Left ventricle myocardium inferior (tissue), 1 donor: Measurements from ENCODE around the gene CELF2. TPM values are rescaled to one million over a fixed set of nuclear protein-coding genes. Genes with fewer than 3 reads are reported as not detected.

Experiments
- DNase-seq: peaks from one replicate; pipeline ENCODE4 v3.0.0-alpha.2; 2020
- H3K27ac ChIP-seq: fragments of 200-600 bp; replicated peaks from 2 replicates; pipeline ENCODE4 v1.8.0; 2021
- H3K27me3 ChIP-seq: fragments of 200-600 bp; 2 replicates; pipeline ENCODE4 v1.8.0; 2021; ENCODE audit warnings: low read depth
- H3K36me3 ChIP-seq: fragments of 200-600 bp; 2 replicates; pipeline ENCODE4 v1.8.0; 2021
- H3K4me1 ChIP-seq: fragments of 200-600 bp; 2 replicates; pipeline ENCODE4 v1.8.0; 2021
- H3K4me3 ChIP-seq: fragments of 200-600 bp; 2 replicates; pipeline ENCODE4 v1.8.0; 2021; ENCODE audit warnings: mild to moderate bottlenecking, moderate library complexity
- H3K9me3 ChIP-seq: fragments of 200-600 bp; replicated peaks from 2 replicates; pipeline ENCODE4 v1.8.0; 2021
- CTCF ChIP-seq: fragments of 200-600 bp; IDR thresholded peaks from 2 replicates; pipeline ENCODE4 v1.8.0; 2021; ENCODE audit warnings: antibody characterized with exemption, mild to moderate bottlenecking, borderline replicate concordance
- intact Hi-C: fragments of 100-400 bp; cut with micrococcal nuclease; formaldehyde crosslinking; loops from one replicate; pipeline ENCODE4 v1.11.0; 2022
- total RNA-seq: library from RNA; stranded (reverse); fragmentation: NEBNext Ultra II Directional; extraction: Animal tissue kit (Norgen Biotek cat#: 25700); gene quantifications from one replicate; pipeline ENCODE4 v1.2.1, GENCODE V29; 2021
- donor health status: DM: no; HTN: yes; CAD: no; lungs with severe emphysema.

The CELF2 gene
- total RNA-seq, 1 donor from 2014 or later = 74.9 TPM

- H3K27me3 ChIP-seq = no peaks in the 10 kb centered on the region
- H3K4me3 ChIP-seq = no peak overlapping the region
- peaks cover 44% of the 10 kb centered on the region for H3K36me3 ChIP-seq
- no peak for DNase-seq
- no peak overlapping the region for H3K27ac ChIP-seq
- H3K9me3 ChIP-seq = no peaks in the 10 kb centered on the region
- no peak for TF ChIP-seq CTCF
- intact Hi-C loops = no loop called here
- peaks cover 40% of the 10 kb centered on the region for H3K4me1 ChIP-seq
These were observed 309.4 kb downstream of the CELF2 start for GRCh38 chr10:11326913-11327616.

- Histone ChIP-seq H3K27me3 (no peaks in the 10 kb centered on the region), H3K27ac (peak overlapping the region; percentile 78), H3K9me3 (no peaks in the 10 kb centered on the region), H3K36me3 (peaks cover 39% of the 10 kb centered on the region), H3K4me1 (peaks cover 46% of the 10 kb centered on the region), H3K4me3 (peak overlapping the region; percentile 8)
- intact Hi-C loops = no loop called here
- peak; percentile 37 for DNase-seq
- no peak for TF ChIP-seq CTCF
These were observed 310.8 kb downstream of the CELF2 start for GRCh38 chr10:11328264-11329061.

- Histone ChIP-seq H3K4me3 (peak overlapping the region; percentile 8), H3K27me3 (no peaks in the 10 kb centered on the region), H3K27ac (peak overlapping the region; percentile 78), H3K4me1 (peaks cover 46% of the 10 kb centered on the region), H3K36me3 (peaks cover 35% of the 10 kb centered on the region), H3K9me3 (no peaks in the 10 kb centered on the region)
- no peak for TF ChIP-seq CTCF
- DNase-seq = no peak
- intact Hi-C loops = no loop called here
These were observed 311.5 kb downstream of the CELF2 start for GRCh38 chr10:11329062-11329673.

GRCh38 chr10:11330383-11331045 is 312.8 kb downstream of the CELF2 start:
- Histone ChIP-seq H3K27ac (peak overlapping the region; percentile 78), H3K36me3 (peaks cover 27% of the 10 kb centered on the region), H3K27me3 (no peaks in the 10 kb centered on the region), H3K4me1 (peaks cover 58% of the 10 kb centered on the region), H3K9me3 (no peaks in the 10 kb centered on the region), H3K4me3 (peak overlapping the region; percentile 7)
- no peak for TF ChIP-seq CTCF
- intact Hi-C loops = no loop called here
- DNase-seq = no peak

GRCh38 chr10:11331046-11331577 is 313.4 kb downstream of the CELF2 start:
- Histone ChIP-seq H3K4me3 (no peak overlapping the region), H3K27ac (peak overlapping the region; percentile 78), H3K27me3 (no peaks in the 10 kb centered on the region), H3K4me1 (peaks cover 59% of the 10 kb centered on the region), H3K9me3 (no peaks in the 10 kb centered on the region), H3K36me3 (peaks cover 21% of the 10 kb centered on the region)
- DNase-seq = no peak
- TF ChIP-seq CTCF = no peak
- intact Hi-C loops = no loop called here
